ENCODE measurements around the gene DAPK2. TPM values are rescaled to one million over a fixed set of nuclear protein-coding genes. Genes with fewer than 3 reads are reported as not detected.

The DAPK2 gene
- total RNA-seq, 2 experiments from 2014 or later = 3.2 to 3.7 TPM

GRCh38 chr15:64034519-64034918, 11.8 kb downstream of the DAPK2 start:
- H3K4me1 Mint-ChIP-seq = peaks cover 9% of the 10 kb centered on the region
- no peaks in the 10 kb centered on the region for H3K36me3 Mint-ChIP-seq (ENCODE audit: low read depth)
- no peak overlapping the region for H3K4me3 Mint-ChIP-seq
- DNase-seq = no peak
- POLR2A ChIA-PET = no interaction called here
- H3K27ac Mint-ChIP-seq = no peak overlapping the region
- CTCF ChIA-PET = interaction anchor here (1.2 to 3.4 kb wide), 2 partner anchors 12 to 24 kb away, joined by 3 to 14 read pairs; partner anchors contain the start of gene DAPK2
- H3K27me3 Mint-ChIP-seq = no peaks in the 10 kb centered on the region
- no peaks in the 10 kb centered on the region for H3K9me3 Mint-ChIP-seq

GRCh38 chr15:64032329-64032728, 14.0 kb downstream of the DAPK2 start:
- H3K36me3 Mint-ChIP-seq (ENCODE audit: low read depth) = no peaks in the 10 kb centered on the region
- H3K27me3 Mint-ChIP-seq = no peaks in the 10 kb centered on the region
- no peak for DNase-seq
- no peaks in the 10 kb centered on the region for H3K9me3 Mint-ChIP-seq
- H3K4me3 Mint-ChIP-seq = no peak overlapping the region
- ChIA-PET POLR2A (no interaction called here), CTCF (interaction anchor here (3.4 kb wide), 1 partner anchor 14 kb away, joined by 14 read pairs; the partner anchor contains the start of gene DAPK2)
- H3K27ac Mint-ChIP-seq = no peak overlapping the region
- H3K4me1 Mint-ChIP-seq = peaks cover 12% of the 10 kb centered on the region

- peaks cover 14% of the 10 kb centered on the region for H3K4me1 Mint-ChIP-seq
- DNase-seq = no peak
- H3K9me3 Mint-ChIP-seq = no peaks in the 10 kb centered on the region
- H3K36me3 Mint-ChIP-seq (ENCODE audit: low read depth) = no peaks in the 10 kb centered on the region
- no peak overlapping the region for H3K4me3 Mint-ChIP-seq
- CTCF ChIA-PET = no interaction called here
- no peaks in the 10 kb centered on the region for H3K27me3 Mint-ChIP-seq
- no peak overlapping the region for H3K27ac Mint-ChIP-seq
- POLR2A ChIA-PET = no interaction called here
These were observed 16.2 kb downstream of the DAPK2 start for GRCh38 chr15:64030123-64030522.

- Mint-ChIP-seq H3K9me3 (no peaks in the 10 kb centered on the region), H3K4me1 (peaks cover 14% of the 10 kb centered on the region), H3K4me3 (no peak overlapping the region), H3K27ac (no peak overlapping the region), H3K36me3 (ENCODE audit: low read depth) (no peaks in the 10 kb centered on the region), H3K27me3 (no peaks in the 10 kb centered on the region)
- ChIA-PET CTCF (interaction anchor here (0.6 kb wide), 1 partner anchor 15 kb away, joined by 4 read pairs; no protein-coding TSS in a partner anchor), POLR2A (no interaction called here)
- no peak for DNase-seq
These were observed 16.7 kb downstream of the DAPK2 start for GRCh38 chr15:64029633-64030032.

GRCh38 chr15:64029110-64029509, 17.2 kb downstream of the DAPK2 start:
- H3K4me1 Mint-ChIP-seq = peaks cover 14% of the 10 kb centered on the region
- ChIA-PET POLR2A (no interaction called here), CTCF (interaction anchor here (0.6 kb wide), 1 partner anchor 15 kb away, joined by 4 read pairs; no protein-coding TSS in a partner anchor)
- no peaks in the 10 kb centered on the region for H3K36me3 Mint-ChIP-seq (ENCODE audit: low read depth)
- no peak overlapping the region for H3K4me3 Mint-ChIP-seq
- H3K27me3 Mint-ChIP-seq = no peaks in the 10 kb centered on the region
- DNase-seq = no peak
- H3K9me3 Mint-ChIP-seq = no peaks in the 10 kb centered on the region
- no peak overlapping the region for H3K27ac Mint-ChIP-seq

- Mint-ChIP-seq H3K4me1 (peaks cover 7% of the 10 kb centered on the region), H3K27me3 (no peaks in the 10 kb centered on the region), H3K4me3 (no peak overlapping the region), H3K9me3 (peaks cover 5% of the 10 kb centered on the region), H3K27ac (no peak overlapping the region), H3K36me3 (ENCODE audit: low read depth) (no peaks in the 10 kb centered on the region)
- ChIA-PET POLR2A (no interaction called here), CTCF (interaction anchor here (0.6 to 2.6 kb wide), 3 partner anchors 20 to 274 kb away, joined by 3 to 12 read pairs (median 4); partner anchors contain the start of gene DAPK2)
- DNase-seq = no peak
These were observed 19.7 kb downstream of the DAPK2 start for GRCh38 chr15:64026591-64026990.

- H3K36me3 Mint-ChIP-seq (ENCODE audit: low read depth) = no peaks in the 10 kb centered on the region
- no peaks in the 10 kb centered on the region for H3K27me3 Mint-ChIP-seq
- H3K4me3 Mint-ChIP-seq = no peak overlapping the region
- H3K4me1 Mint-ChIP-seq = peaks cover 3% of the 10 kb centered on the region
- peaks cover 10% of the 10 kb centered on the region for H3K9me3 Mint-ChIP-seq
- H3K27ac Mint-ChIP-seq = no peak overlapping the region
- no peak for DNase-seq
- ChIA-PET POLR2A (no interaction called here), CTCF (interaction anchor here (2.6 kb wide), 1 partner anchor 22 kb away, joined by 12 read pairs; the partner anchor contains the start of gene DAPK2)
These were observed 21.9 kb downstream of the DAPK2 start for GRCh38 chr15:64024172-64025050.

GRCh38 chr15:64023220-64023619, 23.1 kb downstream of the DAPK2 start:
- H3K27ac Mint-ChIP-seq = no peak overlapping the region
- H3K9me3 Mint-ChIP-seq = peaks cover 10% of the 10 kb centered on the region
- no peaks in the 10 kb centered on the region for H3K36me3 Mint-ChIP-seq (ENCODE audit: low read depth)
- H3K4me3 Mint-ChIP-seq = no peak overlapping the region
- no peak for DNase-seq
- ChIA-PET CTCF (interaction anchor here (1.7 kb wide), 1 partner anchor 78 kb away, joined by 3 read pairs; no protein-coding TSS in a partner anchor), POLR2A (no interaction called here)
- no peaks in the 10 kb centered on the region for H3K27me3 Mint-ChIP-seq
- peaks cover 1% of the 10 kb centered on the region for H3K4me1 Mint-ChIP-seq

GRCh38 chr15:64022571-64022970, 23.7 kb downstream of the DAPK2 start:
- DNase-seq = no peak
- Mint-ChIP-seq H3K9me3 (peaks cover 10% of the 10 kb centered on the region), H3K36me3 (ENCODE audit: low read depth) (no peaks in the 10 kb centered on the region), H3K27ac (no peak overlapping the region), H3K4me1 (peaks cover 1% of the 10 kb centered on the region), H3K4me3 (no peak overlapping the region), H3K27me3 (no peaks in the 10 kb centered on the region)
- CTCF ChIA-PET = interaction anchor here (1.5 to 1.7 kb wide), 2 partner anchors 24 to 77 kb away, joined by 3 to 5 read pairs; partner anchors contain the start of gene DAPK2
- POLR2A ChIA-PET = no interaction called here

GRCh38 chr15:64019764-64020163, 26.5 kb downstream of the DAPK2 start:
- H3K27ac Mint-ChIP-seq = no peak overlapping the region
- no peak for DNase-seq
- ChIA-PET CTCF (interaction anchor here (1.0 kb wide), 1 partner anchor 74 kb away, joined by 3 read pairs; no protein-coding TSS in a partner anchor), POLR2A (no interaction called here)
- no peaks in the 10 kb centered on the region for H3K27me3 Mint-ChIP-seq
- peaks cover 10% of the 10 kb centered on the region for H3K9me3 Mint-ChIP-seq
- H3K4me3 Mint-ChIP-seq = no peak overlapping the region
- peaks cover 2% of the 10 kb centered on the region for H3K4me1 Mint-ChIP-seq
- H3K36me3 Mint-ChIP-seq (ENCODE audit: low read depth) = no peaks in the 10 kb centered on the region

- Mint-ChIP-seq H3K27me3 (no peaks in the 10 kb centered on the region), H3K4me1 (peaks cover 19% of the 10 kb centered on the region), H3K27ac (no peak overlapping the region), H3K36me3 (ENCODE audit: low read depth) (no peaks in the 10 kb centered on the region), H3K9me3 (peaks cover 6% of the 10 kb centered on the region), H3K4me3 (no peak overlapping the region)
- DNase-seq = no peak
- ChIA-PET POLR2A (no interaction called here), CTCF (no interaction called here)
These were observed 28.6 kb downstream of the DAPK2 start for GRCh38 chr15:64017591-64018163.

GRCh38 chr15:64017082-64017588, 29.1 kb downstream of the DAPK2 start:
- H3K9me3 Mint-ChIP-seq = peaks cover 6% of the 10 kb centered on the region
- no peak overlapping the region for H3K4me3 Mint-ChIP-seq
- no peak for DNase-seq
- peaks cover 19% of the 10 kb centered on the region for H3K4me1 Mint-ChIP-seq
- POLR2A ChIA-PET = no interaction called here
- no peaks in the 10 kb centered on the region for H3K36me3 Mint-ChIP-seq (ENCODE audit: low read depth)
- H3K27ac Mint-ChIP-seq = no peak overlapping the region
- H3K27me3 Mint-ChIP-seq = no peaks in the 10 kb centered on the region
- CTCF ChIA-PET = no interaction called here

GRCh38 chr15:64016257-64016656, 30.0 kb downstream of the DAPK2 start:
- ChIA-PET CTCF (no interaction called here), POLR2A (no interaction called here)
- Mint-ChIP-seq H3K4me3 (no peak overlapping the region), H3K9me3 (peaks cover 4% of the 10 kb centered on the region), H3K27ac (no peak overlapping the region), H3K27me3 (no peaks in the 10 kb centered on the region), H3K36me3 (ENCODE audit: low read depth) (no peaks in the 10 kb centered on the region), H3K4me1 (peaks cover 24% of the 10 kb centered on the region)
- no peak for DNase-seq

Data from activated CD4-positive, alpha-beta memory T cell treated with anti-CD3 and anti-CD28 coated beads, Interleukin-2, amount 10 ng/mL, durations not matched to agents 7 days and 5 days (primary cell).